Urothelium cell line (cell line): ENCODE measurements around the gene TPSB2.
"Not testable (repeated sequence)": the region's sequence is repeated elsewhere in the genome, so short reads cannot be mapped to it uniquely, and the experiment has no call there.

Experiments used
- DNase-seq: peaks from one replicate; pipeline ENCODE4 v3.0.0; 2011; ENCODE audit warnings: low spot score, mixed read lengths
- FAIRE-seq: peaks from 2 replicates; lab custom pipeline; 2011; peaks lifted over from hg19 to GRCh38; lab: Jason Lieb, UNC

Gene TPSB2

GRCh38 chr16:1262210-1262845 lies 32.3 kb upstream of the TPSB2 start:
- no peak for DNase-seq
- no peak for FAIRE-seq

GRCh38 chr16:1261131-1261892 lies 31.3 kb upstream of the TPSB2 start:
- DNase-seq: no peak

GRCh38 chr16:1260101-1260680 lies 30.2 kb upstream of the TPSB2 start:
- FAIRE-seq (no peak), DNase-seq (no peak)

More at GRCh38 chr16:1261131-1261892, 31.3 kb upstream of the TPSB2 start:
- FAIRE-seq: no peak

GRCh38 chr16:1259760-1260068 lies 29.7 kb upstream of the TPSB2 start:
- no peak for FAIRE-seq
- DNase-seq: no peak

- DNase-seq (no peak), FAIRE-seq (no peak)
Observed at GRCh38 chr16:1258906-1259759, 29.1 kb upstream of the TPSB2 start.

GRCh38 chr16:1258225-1258600 lies 28.2 kb upstream of the TPSB2 start:
- FAIRE-seq: no peak
- no peak for DNase-seq

GRCh38 chr16:1257561-1258224 lies 27.7 kb upstream of the TPSB2 start:
- FAIRE-seq (no peak), DNase-seq (no peak)

- DNase-seq: no peak
- no peak for FAIRE-seq
Observed at GRCh38 chr16:1256874-1257322, 26.9 kb upstream of the TPSB2 start.

- not testable (repeated sequence) for DNase-seq, FAIRE-seq
Observed at GRCh38 chr16:1256296-1256873, 26.4 kb upstream of the TPSB2 start.

- not testable (repeated sequence) for FAIRE-seq
Observed at GRCh38 chr16:1255276-1256122, 25.5 kb upstream of the TPSB2 start, which contains the start of gene TPSD1. TSS of gene TPSD1 (plus strand) at chr16:1256069. CDS start at chr16:1256281, 212 bp downstream.

GRCh38 chr16:1254821-1255220 lies 24.8 kb upstream of the TPSB2 start:
- not testable (repeated sequence) for DNase-seq, FAIRE-seq

More at GRCh38 chr16:1255276-1256122, 25.5 kb upstream of the TPSB2 start, which contains the start of gene TPSD1:
- DNase-seq: not testable (repeated sequence)

GRCh38 chr16:1253701-1254364 lies 23.8 kb upstream of the TPSB2 start:
- not testable (repeated sequence) for DNase-seq
- peak; percentile 32 for FAIRE-seq

GRCh38 chr16:1249031-1249755 lies 19.2 kb upstream of the TPSB2 start:
- not testable (repeated sequence) for DNase-seq, FAIRE-seq

GRCh38 chr16:1247903-1248537 lies 18.0 kb upstream of the TPSB2 start:
- not testable (repeated sequence) for DNase-seq
- FAIRE-seq: peak; percentile 99

GRCh38 chr16:1245452-1246020 lies 15.6 kb upstream of the TPSB2 start:
- FAIRE-seq (peak; percentile 40), DNase-seq (no peak)

- no peak for FAIRE-seq
- no peak for DNase-seq
Observed at GRCh38 chr16:1244881-1245280, 14.9 kb upstream of the TPSB2 start.
